Caco-2 (cell line): ENCODE results near the gene FOXL3. TPM values are rescaled to one million over a fixed set of nuclear protein-coding genes. Genes with fewer than 3 reads are reported as not detected.

Experiments
- BruUV-seq: library from RNA; stranded (reverse); fragments of 400-500 nt; replicated peaks from 2 replicates; lab custom pipeline; 2021; lab: Mats Ljungman, UMichigan
- CTCF ChIA-PET: fragments of 300-600 bp; sonication (Branson Sonifier 250); formaldehyde crosslinking; loops from one replicate; lab custom pipeline; 2022; ENCODE audit warnings: antibody characterized with exemption; lab: Charles Lee
- POLR2A ChIA-PET: fragments of 300-600 bp; sonication (Branson Sonifier 250); formaldehyde crosslinking; loops from one replicate; lab custom pipeline; 2022; ENCODE audit warnings: antibody characterized with exemption; lab: Charles Lee
- DNase-seq, 2 experiments: peaks; one replicate each; pipeline versions ENCODE4 v3.0.0 to v3.0.0-alpha.2; 2020 to 2022
- H3K27me3 ChIP-seq: replicated peaks from 2 replicates; pipeline ENCODE4 v1.6.0; 2011; ENCODE audit warnings: low read length; ENCODE audit not compliant: control insufficient read depth, insufficient read depth
- H3K36me3 ChIP-seq: 2 replicates; pipeline ENCODE4 v1.5.1; 2011; ENCODE audit warnings: low read length; ENCODE audit not compliant: control insufficient read depth, insufficient read depth
- H3K4me1 ChIP-seq: fragments of 250-450 bp; sonication (Bioruptor Pico); 2 replicates; pipeline ENCODE4 v1.5.1; 2020; ENCODE audit warnings: mild to moderate bottlenecking
- H3K4me3 ChIP-seq: 2 replicates; pipeline ENCODE4 v1.5.1; 2011; ENCODE audit warnings: low read depth, mild to moderate bottlenecking, control low read depth, low read length
- H3K9me3 ChIP-seq: fragments of 250-450 bp; sonication (Bioruptor Pico); 2 replicates; pipeline ENCODE4 v1.5.1; 2020; ENCODE audit warnings: mild to moderate bottlenecking, moderate library complexity
- H3K27ac Mint-ChIP-seq: one replicate; pipeline ENCODE4 v1.8.0; 2022; ENCODE audit warnings: mixed read lengths; ENCODE audit not compliant: unreplicated experiment
- H3K27me3 Mint-ChIP-seq: one replicate; pipeline ENCODE4 v1.8.0; 2022; ENCODE audit warnings: mixed read lengths; ENCODE audit not compliant: insufficient read depth, unreplicated experiment
- H3K36me3 Mint-ChIP-seq: one replicate; pipeline ENCODE4 v1.8.0; 2022; ENCODE audit warnings: mild to moderate bottlenecking, mixed read lengths; ENCODE audit not compliant: insufficient read depth, unreplicated experiment
- H3K4me1 Mint-ChIP-seq: one replicate; pipeline ENCODE4 v1.8.0; 2022; ENCODE audit warnings: low read depth, mixed read lengths; ENCODE audit not compliant: unreplicated experiment
- H3K4me3 Mint-ChIP-seq: one replicate; pipeline ENCODE4 v1.8.0; 2022; ENCODE audit warnings: mild to moderate bottlenecking, moderate library complexity, mixed read lengths; ENCODE audit not compliant: unreplicated experiment
- H3K9me3 Mint-ChIP-seq: one replicate; pipeline ENCODE4 v1.8.0; 2022; ENCODE audit warnings: mixed read lengths; ENCODE audit not compliant: unreplicated experiment
- CTCF ChIP-seq, 2 experiments: fragments of 200-600 bp in 1 of 2; IDR thresholded peaks; 1 replicate in 1 of 2; 2 replicates in 1 of 2; pipeline versions ENCODE4 v1.5.1 to v1.8.0; 2011 to 2022; ENCODE audit warnings: antibody characterized with exemption in 1 of 2, control low read depth in 1 of 2, inconsistent platforms in 1 of 2, low read depth in 1 of 2, low read length in 1 of 2, mild to moderate bottlenecking in 1 of 2, moderate library complexity in 1 of 2; ENCODE audit not compliant: insufficient read depth in 1 of 2, severe bottlenecking in 1 of 2, unreplicated experiment in 1 of 2
- intact Hi-C: fragments of 100-400 bp; cut with micrococcal nuclease; formaldehyde crosslinking; loops from one replicate; pipeline ENCODE4 v1.10.0; 2022; ENCODE audit not compliant: unreplicated experiment
- total RNA-seq: library from RNA; stranded (reverse); gene quantifications from 2 replicates; pipeline ENCODE4 v1.2.3, GENCODE V29; 2022

Gene FOXL3
- total RNA-seq, 1 experiment from 2014 or later: not detected

GRCh38 chr7:272631-273030, 17.3 kb upstream of the FOXL3 start:
- CTCF ChIA-PET: no interaction called here
- POLR2A ChIA-PET: no interaction called here
- Mint-ChIP-seq H3K27ac (no peak overlapping the region), H3K9me3 (peaks cover 35% of the 10 kb centered on the region), H3K36me3 (no peaks in the 10 kb centered on the region), H3K4me1 (no peaks in the 10 kb centered on the region), H3K27me3 (no peaks in the 10 kb centered on the region), H3K4me3 (no peak overlapping the region)
- H3K4me3 ChIP-seq: no peak overlapping the region
- intact Hi-C loops: no loop called here
- TF ChIP-seq CTCF (IDR thresholded peaks at IDR 0.05; ENCODE audit: insufficient read depth in 1 of 2, low read depth in 1 of 2, low read length in 1 of 2, severe bottlenecking in 1 of 2, unreplicated experiment in 1 of 2): no peak
- H3K27me3 ChIP-seq: no peaks in the 10 kb centered on the region
- no peaks in the 10 kb centered on the region for H3K36me3 ChIP-seq
- no peak for DNase-seq
- BruUV-seq: no TSS peak
- peaks cover 22% of the 10 kb centered on the region for H3K9me3 ChIP-seq
- no peaks in the 10 kb centered on the region for H3K4me1 ChIP-seq

GRCh38 chr7:273327-273726, 16.6 kb upstream of the FOXL3 start:
- DNase-seq: no peak

GRCh38 chr7:274266-274665, 15.7 kb upstream of the FOXL3 start:
- Histone ChIP-seq H3K4me1 (no peaks in the 10 kb centered on the region), H3K27me3 (no peaks in the 10 kb centered on the region), H3K9me3 (peaks cover 22% of the 10 kb centered on the region), H3K4me3 (no peak overlapping the region), H3K36me3 (no peaks in the 10 kb centered on the region)
- intact Hi-C loops: no loop called here
- no peaks in the 10 kb centered on the region for H3K4me1 Mint-ChIP-seq
- no peak overlapping the region for H3K4me3 Mint-ChIP-seq
- peaks cover 36% of the 10 kb centered on the region for H3K9me3 Mint-ChIP-seq
- no peak for TF ChIP-seq CTCF (IDR thresholded peaks at IDR 0.05; ENCODE audit: insufficient read depth in 1 of 2, low read depth in 1 of 2, low read length in 1 of 2, severe bottlenecking in 1 of 2, unreplicated experiment in 1 of 2)
- POLR2A ChIA-PET: no interaction called here
- no peaks in the 10 kb centered on the region for H3K27me3 Mint-ChIP-seq
- no TSS peak for BruUV-seq
- no peak for DNase-seq
- H3K36me3 Mint-ChIP-seq: no peaks in the 10 kb centered on the region
- CTCF ChIA-PET: interaction anchor here (0.7 kb wide), 1 partner anchor 628 kb away, joined by 4 read pairs; no protein-coding TSS in a partner anchor
- no peak overlapping the region for H3K27ac Mint-ChIP-seq

More at GRCh38 chr7:273327-273726, 16.6 kb upstream of the FOXL3 start:
- Histone ChIP-seq H3K27me3 (no peaks in the 10 kb centered on the region), H3K4me1 (no peaks in the 10 kb centered on the region), H3K4me3 (no peak overlapping the region), H3K9me3 (peaks cover 22% of the 10 kb centered on the region), H3K36me3 (no peaks in the 10 kb centered on the region)
- Mint-ChIP-seq H3K4me3 (no peak overlapping the region), H3K9me3 (peaks cover 36% of the 10 kb centered on the region), H3K27ac (no peak overlapping the region), H3K27me3 (no peaks in the 10 kb centered on the region), H3K36me3 (no peaks in the 10 kb centered on the region), H3K4me1 (no peaks in the 10 kb centered on the region)
- intact Hi-C loops: no loop called here
- ChIA-PET POLR2A (no interaction called here), CTCF (interaction anchor here (0.7 kb wide), 1 partner anchor 629 kb away, joined by 4 read pairs; no protein-coding TSS in a partner anchor)
- no TSS peak for BruUV-seq
- no peak for TF ChIP-seq CTCF (IDR thresholded peaks at IDR 0.05; ENCODE audit: insufficient read depth in 1 of 2, low read depth in 1 of 2, low read length in 1 of 2, severe bottlenecking in 1 of 2, unreplicated experiment in 1 of 2)
